IMR-90 (cell line): Measurements from ENCODE around the gene KRT76. TPM values are rescaled to one million over a fixed set of nuclear protein-coding genes. Genes with fewer than 3 reads are reported as not detected.

Experiments used
- ATAC-seq: fragments of 200-7000 bp; cut with Tn5 transposase; 2 replicates; pipeline ENCODE4 v1.9.1; 2020; ENCODE audit warnings: low read depth, mild to moderate bottlenecking, moderate library complexity
- BruUV-seq: library from RNA; stranded (reverse); fragments of 400-500 nt; replicated peaks from 2 replicates; lab custom pipeline; 2021; lab: Mats Ljungman, UMichigan
- CTCF ChIA-PET: fragments of 300-600 bp; formaldehyde crosslinking; extraction: SDS; loops from one replicate; lab custom pipeline; 2021; ENCODE audit warnings: antibody characterized with exemption; lab: Yijun Ruan, JAX
- POLR2A ChIA-PET: fragments of 300-600 bp; sonication (Branson Sonifier 250); formaldehyde crosslinking; loops from one replicate; lab custom pipeline; 2022; ENCODE audit warnings: antibody characterized with exemption; ENCODE audit not compliant: unreplicated experiment; lab: Charles Lee
- DNase-seq: peaks from one replicate; pipeline ENCODE4 v3.0.0; 2013
- H2AFZ ChIP-seq: replicated peaks from 2 replicates; pipeline ENCODE3; 2013; ENCODE audit warnings: low read length, mild to moderate bottlenecking; ENCODE audit not compliant: poor library complexity
- H2AK5ac ChIP-seq: 2 replicates; pipeline ENCODE4 v1.6.1; 2013; ENCODE audit warnings: low read depth, low read length, inconsistent platforms
- H2AK9ac ChIP-seq: replicated peaks from 2 replicates; pipeline ENCODE3; 2013; ENCODE audit warnings: mild to moderate bottlenecking, low read depth, low read length, moderate library complexity; ENCODE audit not compliant: poor library complexity
- H2BK120ac ChIP-seq: 2 replicates; pipeline ENCODE4 v1.6.1; 2013; ENCODE audit warnings: low read depth, low read length, inconsistent platforms
- H2BK15ac ChIP-seq: 3 replicates; pipeline ENCODE4 v1.6.1; 2013; ENCODE audit warnings: low read depth, low read length, inconsistent platforms
- H2BK20ac ChIP-seq: 2 replicates; pipeline ENCODE4 v1.6.1; 2013; ENCODE audit warnings: low read depth, mild to moderate bottlenecking, inconsistent platforms, low read length, moderate library complexity
- H2BK5ac ChIP-seq: 2 replicates; pipeline ENCODE4 v1.6.1; 2013; ENCODE audit warnings: mild to moderate bottlenecking, low read depth, low read length, inconsistent platforms; ENCODE audit not compliant: poor library complexity, severe bottlenecking
- H3K14ac ChIP-seq: replicated peaks from 2 replicates; pipeline ENCODE4 v1.6.1; 2013; ENCODE audit warnings: low read depth, low read length, inconsistent platforms
- H3K18ac ChIP-seq: 2 replicates; pipeline ENCODE4 v1.6.1; 2013; ENCODE audit warnings: low read depth, low read length, control low read depth
- H3K23ac ChIP-seq: 2 replicates; pipeline ENCODE4 v1.6.1; 2013; ENCODE audit warnings: low read depth, low read length, inconsistent platforms
- H3K27ac ChIP-seq: 2 replicates; pipeline ENCODE4 v1.5.1; 2013; ENCODE audit warnings: mild to moderate bottlenecking, control low read depth, low read length; ENCODE audit not compliant: insufficient read depth
- H3K27me3 ChIP-seq: 2 replicates; pipeline ENCODE4 v1.6.1; 2013; ENCODE audit warnings: low read length; ENCODE audit not compliant: control insufficient read depth, insufficient read depth
- H3K36me3 ChIP-seq: 2 replicates; pipeline ENCODE4 v1.6.1; 2013; ENCODE audit warnings: low read length, mixed read lengths; ENCODE audit not compliant: control insufficient read depth, insufficient read depth
- H3K4ac ChIP-seq: 2 replicates; pipeline ENCODE4 v1.6.1; 2013; ENCODE audit warnings: low read depth, low read length, inconsistent platforms
- H3K4me1 ChIP-seq: 2 replicates; pipeline ENCODE4 v1.6.1; 2013; ENCODE audit warnings: low read length, mixed read lengths; ENCODE audit not compliant: control insufficient read depth, insufficient read depth
- H3K4me2 ChIP-seq: 2 replicates; pipeline ENCODE4 v1.6.1; 2013; ENCODE audit warnings: low read depth, mild to moderate bottlenecking, control low read depth, low read length, moderate library complexity
- H3K4me3 ChIP-seq: 2 replicates; pipeline ENCODE4 v1.5.1; 2013; ENCODE audit warnings: low read depth, mild to moderate bottlenecking, control low read depth, low read length, moderate library complexity; ENCODE audit not compliant: insufficient read depth
- H3K56ac ChIP-seq: 2 replicates; pipeline ENCODE4 v1.6.1; 2013; ENCODE audit warnings: low read length, inconsistent platforms; ENCODE audit not compliant: insufficient read depth; ENCODE audit errors: extremely low read depth
- H3K79me1 ChIP-seq, 2 experiments: 2 replicates each; pipeline ENCODE4 v1.6.1; 2013; ENCODE audit warnings: low read length in 2 of 2, inconsistent platforms in 1 of 2, low read depth in 1 of 2
- H3K9ac ChIP-seq: 2 replicates; pipeline ENCODE4 v1.6.1; 2013; ENCODE audit warnings: low read depth, low read length, control low read depth
- H3K9me1 ChIP-seq: 2 replicates; pipeline ENCODE4 v1.6.1; 2013; ENCODE audit warnings: low read length, inconsistent platforms; ENCODE audit not compliant: insufficient read depth
- H3K9me3 ChIP-seq: 2 replicates; pipeline ENCODE4 v1.6.1; 2013; ENCODE audit warnings: low read length; ENCODE audit not compliant: control insufficient read depth, insufficient read depth
- H4K20me1 ChIP-seq: 2 replicates; pipeline ENCODE4 v1.6.1; 2013; ENCODE audit warnings: low read length, inconsistent platforms; ENCODE audit not compliant: insufficient read depth
- H4K5ac ChIP-seq: 2 replicates; pipeline ENCODE4 v1.6.1; 2013; ENCODE audit warnings: mild to moderate bottlenecking, low read depth, low read length, control low read depth
- H4K8ac ChIP-seq, 2 experiments: 2 replicates each; pipeline ENCODE4 v1.6.1; 2013; ENCODE audit warnings: low read depth in 2 of 2, low read length in 2 of 2, control low read depth in 1 of 2, inconsistent platforms in 1 of 2
- H4K91ac ChIP-seq: 2 replicates; pipeline ENCODE4 v1.6.1; 2013; ENCODE audit warnings: low read depth, low read length, inconsistent platforms; ENCODE audit not compliant: insufficient read depth
- BHLHE40 ChIP-seq: fragments of 150-350 bp; IDR thresholded peaks from 2 replicates; pipeline ENCODE4 v1.6.1; 2016; ENCODE audit warnings: mild to moderate bottlenecking, low read depth, low read length
- CEBPB ChIP-seq: IDR thresholded peaks from 2 replicates; pipeline ENCODE4 v1.6.1; 2012; ENCODE audit warnings: low read depth, low read length, improper control_type of control experiment
- CHD1 ChIP-seq: IDR thresholded peaks from 2 replicates; pipeline ENCODE4 v1.6.1; 2012; ENCODE audit warnings: low read depth, low read length, improper control_type of control experiment
- MAFK ChIP-seq: IDR thresholded peaks from 2 replicates; pipeline ENCODE4 v1.6.1; 2012; ENCODE audit warnings: low read depth, low read length, improper control_type of control experiment
- MAZ ChIP-seq: IDR thresholded peaks from 2 replicates; pipeline ENCODE4 v1.6.1; 2012; ENCODE audit warnings: low read depth, mild to moderate bottlenecking, low read length, improper control_type of control experiment, moderate library complexity, borderline replicate concordance
- MXI1 ChIP-seq: IDR thresholded peaks from 2 replicates; pipeline ENCODE4 v1.6.1; 2012; ENCODE audit warnings: low read depth, mild to moderate bottlenecking, low read length, moderate library complexity, borderline replicate concordance
- NFE2L2 ChIP-seq: fragments of 150-350 bp; IDR thresholded peaks from 2 replicates; pipeline ENCODE4 v1.6.1; 2016; ENCODE audit warnings: low read depth, mild to moderate bottlenecking, low read length
- POLR2A ChIP-seq: IDR thresholded peaks from 2 replicates; pipeline ENCODE4 v1.6.1; 2012; ENCODE audit warnings: mild to moderate bottlenecking, low read depth, low read length
- RAD21 ChIP-seq: IDR thresholded peaks from 2 replicates; pipeline ENCODE4 v1.6.1; 2012; ENCODE audit warnings: low read length, improper control_type of control experiment
- RCOR1 ChIP-seq: IDR thresholded peaks from 2 replicates; pipeline ENCODE4 v1.6.1; 2012; ENCODE audit warnings: mild to moderate bottlenecking, low read length, improper control_type of control experiment; ENCODE audit not compliant: insufficient replicate concordance
- RFX5 ChIP-seq: IDR thresholded peaks from 2 replicates; pipeline ENCODE4 v1.8.0; 2012; ENCODE audit warnings: low read depth, mild to moderate bottlenecking, low read length, moderate library complexity
- SMC3 ChIP-seq: fragments of 150-350 bp; IDR thresholded peaks from 2 replicates; pipeline ENCODE4 v1.6.1; 2016; ENCODE audit warnings: low read depth, mild to moderate bottlenecking, antibody characterized with exemption, low read length, moderate library complexity
- WGBS, 2 experiments: methylation state at CpG; one replicate each; pipeline versions ENCODE4 v1.1.5 to v1.1.7; 2013; ENCODE audit warnings: missing lambda C conversion rate in 2 of 2; ENCODE audit not compliant: insufficient read length in 1 of 2; ENCODE audit errors: extremely low coverage in 2 of 2; 5-methylcytosine and 5-hydroxymethylcytosine counted together
- dilution Hi-C: fragments of 300-500 bp; cut with HindIII; formaldehyde crosslinking; loops from one replicate; pipeline ENCODE4 v1.14.3; 2018; ENCODE audit warnings: low sequenced_read_pairs; ENCODE audit not compliant: unreplicated experiment
- in situ Hi-C: fragments of 300-500 bp; cut with MboI; formaldehyde crosslinking; loops from 3 replicates; pipeline ENCODE4 v1.14.3; 2019; ENCODE audit warnings: low sequenced_read_pairs, inconsistent platforms, mixed read lengths
- intact Hi-C: fragments of 100-400 bp; cut with micrococcal nuclease; formaldehyde crosslinking; loops from 2 replicates; pipeline ENCODE4 v1.10.0; 2022
- polyA plus RNA-seq, 3 experiments: library from polyadenylated mRNA; depleted of rRNA; stranded (reverse); fragments of >200 nt; gene quantifications; 2 replicates each; pipeline ENCODE4 v1.2.3, GENCODE V29; 2012; ENCODE audit warnings: low replicate concordance in 1 of 3
- total RNA-seq: library from RNA; depleted of rRNA; stranded (reverse); fragments of >200 nt; gene quantifications from 2 replicates; pipeline ENCODE4 v1.2.3, GENCODE V29; 2012
- TF ChIP-seq, protein P1 (sequence below): fragments of 150-350 bp; IDR thresholded peaks from 2 replicates; pipeline ENCODE4 v1.6.1; 2017; ENCODE audit warnings: mild to moderate bottlenecking, antibody characterized with exemption, low read length, low read depth
- TF ChIP-seq, protein P2 (sequence below): fragments of 150-350 bp; IDR thresholded peaks from 2 replicates; pipeline ENCODE4 v1.6.1; 2016; ENCODE audit warnings: low read depth, mild to moderate bottlenecking, low read length, moderate library complexity, borderline replicate concordance
- TF ChIP-seq, protein P3 (sequence below): conservative IDR thresholded peaks from 2 replicates; pipeline ENCODE4 v1.5.1; 2012; ENCODE audit warnings: mild to moderate bottlenecking, low read depth, low read length, improper control_type of control experiment

The KRT76 gene
- total and polyA plus RNA-seq, 2 of the 4 experiments (the other 2 are of a cell fraction): not detected

DNA sequence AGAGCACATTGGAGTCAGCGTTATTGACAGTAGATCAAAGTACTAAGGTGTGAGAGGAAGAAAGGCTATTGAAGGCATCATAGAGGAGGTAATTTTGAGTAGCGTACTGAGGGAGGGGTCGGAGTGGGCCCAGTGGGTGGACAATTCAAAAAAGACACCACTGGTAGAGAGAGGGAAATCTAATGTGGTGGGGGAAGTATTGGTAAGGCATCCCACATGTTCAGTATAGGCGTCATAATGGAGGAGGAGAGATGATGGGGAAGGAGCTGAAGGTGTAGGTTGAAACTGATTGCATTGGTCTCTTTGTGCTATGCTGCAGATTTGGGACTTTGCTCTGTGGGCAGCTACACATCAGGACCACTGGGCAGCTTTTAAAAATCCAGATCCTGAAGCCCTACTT is 50.1 kb downstream of the KRT76 start:
- no peaks in the 10 kb centered on the region for H3K4me1 ChIP-seq
- H3K4me3 ChIP-seq: no peak overlapping the region
- no peak overlapping the region for H2AFZ ChIP-seq
- BruUV-seq: no TSS peak
- H3K79me1 ChIP-seq: no peaks in the 10 kb centered on the region
- ChIA-PET POLR2A (no interaction called here), CTCF (no interaction called here)
- in situ Hi-C loops: no loop called here
- H3K36me3 ChIP-seq: no peaks in the 10 kb centered on the region
- no peak overlapping the region for H4K8ac ChIP-seq
- H3K27ac ChIP-seq: no peak overlapping the region
- H3K27me3 ChIP-seq: peaks cover 6% of the 10 kb centered on the region
- H3K18ac ChIP-seq: no peak overlapping the region
- no peaks in the 10 kb centered on the region for H3K9me1 ChIP-seq
- H2BK120ac ChIP-seq: no peak overlapping the region
- H2AK5ac ChIP-seq: no peak overlapping the region
- H3K14ac ChIP-seq: no peak overlapping the region
- no peak overlapping the region for H2BK15ac ChIP-seq
- 76% methylated on average over 4 of the region's 4 CpGs; no CpG with 5 or more reads in 1 of the 2 experiments for WGBS, 2 experiments
- H2AK9ac ChIP-seq: no peak overlapping the region
- TF ChIP-seq RFX5 (no peak), MXI1 (no peak), MAZ (no peak), RCOR1 (no peak), BHLHE40 (no peak), MAFK (no peak), POLR2A (no peak), CHD1 (no peak), SMC3 (no peak), NFE2L2 (no peak), CEBPB (no peak), RAD21 (no peak)
- TF ChIP-seq, protein P1, sequence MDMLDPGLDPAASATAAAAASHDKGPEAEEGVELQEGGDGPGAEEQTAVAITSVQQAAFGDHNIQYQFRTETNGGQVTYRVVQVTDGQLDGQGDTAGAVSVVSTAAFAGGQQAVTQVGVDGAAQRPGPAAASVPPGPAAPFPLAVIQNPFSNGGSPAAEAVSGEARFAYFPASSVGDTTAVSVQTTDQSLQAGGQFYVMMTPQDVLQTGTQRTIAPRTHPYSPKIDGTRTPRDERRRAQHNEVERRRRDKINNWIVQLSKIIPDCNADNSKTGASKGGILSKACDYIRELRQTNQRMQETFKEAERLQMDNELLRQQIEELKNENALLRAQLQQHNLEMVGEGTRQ: no peak
- TF ChIP-seq, protein P2, sequence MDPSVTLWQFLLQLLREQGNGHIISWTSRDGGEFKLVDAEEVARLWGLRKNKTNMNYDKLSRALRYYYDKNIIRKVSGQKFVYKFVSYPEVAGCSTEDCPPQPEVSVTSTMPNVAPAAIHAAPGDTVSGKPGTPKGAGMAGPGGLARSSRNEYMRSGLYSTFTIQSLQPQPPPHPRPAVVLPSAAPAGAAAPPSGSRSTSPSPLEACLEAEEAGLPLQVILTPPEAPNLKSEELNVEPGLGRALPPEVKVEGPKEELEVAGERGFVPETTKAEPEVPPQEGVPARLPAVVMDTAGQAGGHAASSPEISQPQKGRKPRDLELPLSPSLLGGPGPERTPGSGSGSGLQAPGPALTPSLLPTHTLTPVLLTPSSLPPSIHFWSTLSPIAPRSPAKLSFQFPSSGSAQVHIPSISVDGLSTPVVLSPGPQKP: no peak
- TF ChIP-seq, protein P3, sequence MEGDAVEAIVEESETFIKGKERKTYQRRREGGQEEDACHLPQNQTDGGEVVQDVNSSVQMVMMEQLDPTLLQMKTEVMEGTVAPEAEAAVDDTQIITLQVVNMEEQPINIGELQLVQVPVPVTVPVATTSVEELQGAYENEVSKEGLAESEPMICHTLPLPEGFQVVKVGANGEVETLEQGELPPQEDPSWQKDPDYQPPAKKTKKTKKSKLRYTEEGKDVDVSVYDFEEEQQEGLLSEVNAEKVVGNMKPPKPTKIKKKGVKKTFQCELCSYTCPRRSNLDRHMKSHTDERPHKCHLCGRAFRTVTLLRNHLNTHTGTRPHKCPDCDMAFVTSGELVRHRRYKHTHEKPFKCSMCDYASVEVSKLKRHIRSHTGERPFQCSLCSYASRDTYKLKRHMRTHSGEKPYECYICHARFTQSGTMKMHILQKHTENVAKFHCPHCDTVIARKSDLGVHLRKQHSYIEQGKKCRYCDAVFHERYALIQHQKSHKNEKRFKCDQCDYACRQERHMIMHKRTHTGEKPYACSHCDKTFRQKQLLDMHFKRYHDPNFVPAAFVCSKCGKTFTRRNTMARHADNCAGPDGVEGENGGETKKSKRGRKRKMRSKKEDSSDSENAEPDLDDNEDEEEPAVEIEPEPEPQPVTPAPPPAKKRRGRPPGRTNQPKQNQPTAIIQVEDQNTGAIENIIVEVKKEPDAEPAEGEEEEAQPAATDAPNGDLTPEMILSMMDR: no peak
- no peak overlapping the region for H3K23ac ChIP-seq
- no peak overlapping the region for H4K5ac ChIP-seq
- H4K20me1 ChIP-seq: no peaks in the 10 kb centered on the region
- H3K4ac ChIP-seq: no peak overlapping the region
- DNase-seq (no peak), ATAC-seq (no peak)
- no peak overlapping the region for H2BK5ac ChIP-seq
- H4K91ac ChIP-seq: no peak overlapping the region
- no peak overlapping the region for H2BK20ac ChIP-seq
- dilution Hi-C loops: no loop called here
- H3K9ac ChIP-seq: no peak overlapping the region
- H3K56ac ChIP-seq: no peak overlapping the region
- no peaks in the 10 kb centered on the region for H3K9me3 ChIP-seq
- no peak overlapping the region for H3K4me2 ChIP-seq
- intact Hi-C loops: loop anchor here (10.0 kb wide), 1 partner anchor 138 kb away; no protein-coding TSS in a partner anchor
